HG02623 (cell line): ENCODE results near the gene AFG3L2.
"Not testable (repeated sequence)": the region's sequence is repeated elsewhere in the genome, so short reads cannot be mapped to it uniquely, and the experiment has no call there.

Source experiments
- ATAC-seq: cut with Tn5 transposase; IDR thresholded peaks from one replicate; pipeline ENCODE4 v1.9.1; 2021; ENCODE audit warnings: moderate library complexity; ENCODE audit not compliant: unreplicated experiment

The AFG3L2 gene

DNA sequence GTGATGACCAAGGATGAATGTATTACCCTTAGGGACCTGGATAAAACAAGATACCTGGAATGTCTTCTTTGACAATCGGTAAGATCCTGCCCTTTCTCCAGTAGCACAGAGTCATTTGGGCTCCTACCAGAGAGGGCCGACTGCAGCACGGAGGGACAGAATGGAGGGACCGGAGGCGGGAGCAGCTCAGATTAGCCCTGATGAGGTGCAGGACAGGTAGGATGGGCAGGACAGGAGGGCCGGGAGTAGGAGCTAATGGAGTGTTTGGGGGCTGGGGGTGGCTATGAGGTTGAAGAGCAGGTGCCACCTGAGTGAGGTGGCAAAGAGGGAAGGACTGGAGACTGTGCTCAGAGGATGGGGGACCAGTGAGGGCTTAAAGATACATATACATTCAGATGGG is 20.8 kb upstream of the AFG3L2 start:
- ATAC-seq = no peak

DNA sequence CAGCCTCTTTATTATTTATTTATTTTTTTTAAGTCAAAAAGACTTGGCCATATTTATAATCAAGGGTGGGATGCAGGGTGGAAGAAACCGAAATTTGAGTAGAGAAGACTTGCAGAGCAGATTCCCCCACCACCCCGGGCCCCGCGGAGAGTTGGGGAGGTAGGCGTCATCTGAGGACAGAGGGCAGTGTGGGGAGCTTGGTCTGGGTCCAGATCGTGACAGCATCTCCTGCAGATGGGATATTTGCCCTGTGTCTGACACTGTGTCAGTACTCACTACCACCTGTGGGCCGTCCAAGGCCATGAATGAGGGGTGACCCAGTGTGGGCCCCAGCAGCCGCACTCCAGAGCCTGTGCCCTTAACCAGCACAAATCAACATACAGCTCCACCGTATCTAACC is 20.2 kb upstream of the AFG3L2 start:
- no peak for ATAC-seq

DNA sequence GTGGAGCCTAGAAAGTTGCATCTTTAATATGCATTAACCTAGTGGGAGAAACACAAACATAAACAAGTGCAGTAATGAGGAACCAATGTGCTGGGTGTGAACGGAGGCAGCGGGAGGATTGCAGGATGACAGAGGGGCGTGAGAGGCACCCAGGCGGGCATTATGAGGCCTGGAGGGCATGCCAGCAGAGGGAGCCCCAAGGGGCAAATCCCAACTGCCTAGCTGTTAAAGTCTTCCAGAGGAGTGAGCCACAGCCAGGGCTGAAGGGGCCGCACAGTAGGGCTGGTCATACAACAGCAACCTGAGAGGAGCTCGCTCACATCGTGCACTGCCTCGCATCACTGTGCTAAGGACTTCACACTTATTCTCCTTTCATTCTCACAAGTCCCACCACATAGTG is 17.4 kb upstream of the AFG3L2 start:
- ATAC-seq = no peak

DNA sequence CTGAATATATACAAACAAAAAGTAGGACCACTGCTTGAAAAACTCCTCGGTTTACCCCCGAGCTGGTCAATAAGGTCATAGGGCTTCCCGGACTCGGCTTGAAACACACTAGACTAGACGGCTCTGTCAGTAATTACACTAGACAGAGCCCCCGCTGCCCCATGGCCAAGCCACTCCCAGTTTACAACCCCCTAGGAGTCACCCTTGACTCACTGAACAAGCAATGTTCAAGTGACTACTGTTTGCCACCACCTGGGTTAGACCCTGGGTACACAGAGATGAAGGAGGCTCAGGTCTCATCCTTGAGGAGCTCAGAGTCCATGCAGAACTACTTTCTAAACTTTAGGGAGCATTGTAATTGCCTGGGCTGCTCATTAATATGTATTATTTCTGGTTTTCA is 17.0 kb upstream of the AFG3L2 start:
- no peak for ATAC-seq

DNA sequence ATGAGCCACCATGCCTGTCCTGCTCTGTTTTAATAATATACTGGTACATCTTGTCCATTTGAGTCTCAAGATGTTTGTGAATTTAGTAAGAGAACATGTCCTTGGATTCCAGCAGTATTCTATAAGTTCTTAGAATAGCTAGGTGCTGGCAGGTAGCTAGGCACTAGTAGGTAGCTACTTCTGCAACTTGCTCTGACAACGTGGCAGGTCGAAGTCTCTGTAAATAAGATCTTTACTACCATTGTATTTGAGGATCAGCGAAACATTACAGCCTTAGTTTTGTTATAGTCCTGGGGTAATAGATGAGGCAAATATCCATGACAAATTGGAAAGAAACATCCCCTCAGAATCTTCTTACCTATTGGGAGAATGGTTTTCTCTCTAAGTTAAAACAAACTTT is 16.5 kb upstream of the AFG3L2 start:
- ATAC-seq = no peak

DNA sequence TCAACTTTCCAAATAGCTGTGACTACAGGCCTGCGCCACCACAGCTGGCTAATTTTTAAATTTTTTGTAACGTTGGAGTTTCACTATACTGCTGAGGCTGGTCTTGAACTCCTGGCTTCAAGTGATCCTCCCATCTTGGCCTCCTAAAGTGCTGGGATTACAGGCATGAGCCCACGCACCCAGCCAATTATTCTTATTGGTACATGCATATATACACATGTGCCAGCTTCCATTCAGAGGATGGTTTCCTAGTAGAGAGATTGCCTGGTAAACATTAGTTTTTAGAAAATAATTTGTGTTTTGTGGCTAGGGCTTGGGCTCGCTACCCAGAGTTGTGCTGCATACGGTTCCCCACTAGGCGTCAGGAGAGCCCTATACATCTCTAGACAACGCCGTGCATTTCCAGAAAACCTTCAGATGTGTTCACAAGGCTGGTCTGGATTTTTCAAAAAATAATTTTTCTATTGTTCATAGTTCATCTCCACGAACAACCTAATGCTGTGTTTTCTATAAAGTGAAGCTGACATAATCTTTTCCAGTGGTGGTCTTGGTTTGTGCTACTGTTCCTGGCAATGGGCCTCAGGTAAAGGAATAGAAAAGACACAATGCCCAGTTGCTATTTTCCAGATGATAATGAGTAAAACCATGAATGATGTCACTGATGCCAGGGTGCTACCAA is 14.6 kb upstream of the AFG3L2 start:
- no peak for ATAC-seq

DNA sequence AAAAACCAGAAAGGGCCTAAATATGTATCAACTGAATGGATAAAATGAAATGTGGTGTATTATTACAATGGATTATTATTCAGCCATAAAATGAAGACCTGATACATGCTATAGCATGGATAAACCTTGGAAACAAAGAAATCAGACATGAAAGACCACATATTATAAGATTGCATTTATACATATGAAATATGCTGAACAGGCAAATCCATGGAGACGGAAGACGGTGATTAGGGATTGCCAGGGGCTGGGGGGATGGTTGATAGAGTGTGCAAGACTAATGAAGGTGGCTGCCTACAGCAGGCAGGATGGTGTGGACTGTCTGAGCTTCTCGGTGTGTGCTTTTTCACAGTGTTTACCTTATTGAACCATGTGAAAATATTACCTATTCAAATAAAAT is 11.4 kb upstream of the AFG3L2 start:
- no peak for ATAC-seq

DNA sequence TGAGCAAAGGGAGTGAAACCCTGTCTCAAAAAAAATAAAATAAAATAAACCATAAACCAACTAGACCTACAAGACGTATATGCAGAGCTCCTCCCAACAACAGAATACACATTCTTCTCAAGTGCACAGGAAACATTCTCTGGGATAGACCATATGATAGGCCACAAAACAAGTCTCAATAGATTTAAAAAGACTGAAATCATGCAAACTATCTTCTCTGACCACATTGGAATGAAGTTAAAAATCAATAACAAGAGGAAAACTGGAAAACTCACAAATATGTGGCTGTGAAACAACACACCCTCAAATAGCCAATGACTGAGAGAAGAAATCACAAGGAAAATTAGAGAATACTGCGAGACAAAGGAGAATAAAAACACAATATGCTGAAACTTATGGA is 7.2 kb upstream of the AFG3L2 start:
- no peak for ATAC-seq

DNA sequence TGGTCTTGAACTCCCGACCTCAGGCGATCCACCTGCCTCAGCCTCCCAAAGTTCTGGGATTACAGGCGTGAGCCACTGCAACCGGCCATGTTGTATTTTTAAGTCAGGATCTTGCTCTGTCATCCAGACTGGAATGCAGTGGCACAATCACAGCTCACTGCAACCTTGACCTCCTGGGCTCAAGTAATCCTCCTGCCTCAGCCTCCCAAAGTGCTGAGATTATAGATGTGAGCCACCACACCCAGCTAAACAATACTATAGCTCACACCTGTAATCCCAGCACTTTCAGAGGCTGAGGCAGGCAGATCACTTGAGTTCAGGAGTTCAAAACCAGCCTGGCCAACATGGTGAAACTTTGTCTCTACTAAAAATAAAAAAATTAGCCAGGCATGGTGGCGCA is 6.7 kb upstream of the AFG3L2 start:
- not testable (repeated sequence) for ATAC-seq

DNA sequence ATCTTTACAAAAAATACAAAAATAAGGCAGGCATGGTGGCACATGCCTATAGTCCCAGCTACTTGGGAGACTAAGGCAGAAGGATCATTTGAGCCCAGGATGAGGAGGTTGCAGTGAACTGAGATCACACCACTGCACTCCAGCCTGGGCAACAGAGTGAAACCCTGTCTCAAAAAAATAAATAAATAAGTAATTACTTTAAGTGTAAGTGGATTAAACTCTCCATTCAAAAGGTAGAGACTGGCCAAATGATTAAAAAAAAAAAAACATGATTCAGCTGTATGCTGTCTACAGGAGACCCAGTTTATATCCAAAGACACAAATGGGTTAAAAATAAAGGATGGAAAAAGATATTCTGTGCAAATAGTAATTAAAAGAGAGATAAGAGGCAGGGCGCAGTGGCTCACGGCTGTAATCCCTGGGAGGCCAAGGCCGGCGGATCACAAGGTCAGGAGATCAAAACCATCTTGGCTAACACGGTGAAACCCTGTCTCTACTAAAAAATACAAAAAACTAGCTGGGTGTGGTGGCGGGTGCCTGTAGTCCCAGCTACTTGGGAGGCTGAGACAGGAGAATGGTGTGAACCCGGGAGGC is 5.3 kb upstream of the AFG3L2 start:
- ATAC-seq = not testable (repeated sequence)

DNA sequence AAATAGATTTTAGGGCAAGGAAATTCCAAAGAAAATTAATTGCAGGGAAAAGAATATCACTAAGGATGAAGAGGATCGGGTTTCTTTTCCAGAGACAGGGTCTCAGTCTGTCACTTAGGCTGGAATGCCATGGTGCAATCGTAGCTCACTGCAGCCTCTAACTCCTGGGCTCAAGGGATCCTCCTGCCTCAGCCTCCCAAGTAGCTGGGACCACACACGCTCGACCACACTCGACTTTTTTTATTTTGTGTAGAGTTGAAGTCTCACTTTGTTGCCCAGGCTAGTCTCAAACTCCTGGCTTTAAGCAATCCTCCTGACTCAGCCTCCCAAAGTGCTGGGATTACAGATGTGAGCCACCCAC is 1.2 kb upstream of the AFG3L2 start:
- ATAC-seq = not testable (repeated sequence)

DNA sequence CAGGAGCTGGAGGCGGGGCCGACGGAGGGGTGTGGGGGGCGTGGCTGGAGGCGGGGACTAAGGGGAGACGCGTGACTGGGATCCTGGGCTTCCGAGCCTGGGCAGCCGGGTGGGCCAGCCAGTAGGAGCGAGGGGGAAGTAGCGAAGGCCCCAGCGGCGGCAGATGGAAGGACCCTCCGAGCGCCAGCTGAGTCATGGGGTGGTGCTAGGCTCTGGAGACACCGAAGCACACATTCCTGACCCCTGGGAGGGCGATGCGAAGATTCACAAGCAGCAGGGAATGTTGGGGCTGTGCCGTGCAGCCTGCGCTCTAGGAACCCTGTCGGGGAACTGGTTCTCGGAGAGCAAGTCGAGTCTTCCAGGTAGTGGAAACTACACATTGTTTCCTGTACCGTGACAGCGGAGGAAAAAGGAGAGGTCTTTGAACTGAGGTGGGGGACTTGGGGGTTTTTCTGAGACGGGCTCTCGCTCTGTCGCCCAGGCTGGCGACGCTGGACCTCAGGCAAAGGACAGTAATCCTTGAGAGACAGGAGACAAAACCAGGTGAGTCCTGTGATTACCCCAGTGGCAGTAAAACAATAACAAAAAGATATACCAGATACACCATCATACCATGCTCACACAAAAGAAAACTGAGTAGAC is 650 bp upstream of the AFG3L2 start:
- ATAC-seq = peak; percentile 55

DNA sequence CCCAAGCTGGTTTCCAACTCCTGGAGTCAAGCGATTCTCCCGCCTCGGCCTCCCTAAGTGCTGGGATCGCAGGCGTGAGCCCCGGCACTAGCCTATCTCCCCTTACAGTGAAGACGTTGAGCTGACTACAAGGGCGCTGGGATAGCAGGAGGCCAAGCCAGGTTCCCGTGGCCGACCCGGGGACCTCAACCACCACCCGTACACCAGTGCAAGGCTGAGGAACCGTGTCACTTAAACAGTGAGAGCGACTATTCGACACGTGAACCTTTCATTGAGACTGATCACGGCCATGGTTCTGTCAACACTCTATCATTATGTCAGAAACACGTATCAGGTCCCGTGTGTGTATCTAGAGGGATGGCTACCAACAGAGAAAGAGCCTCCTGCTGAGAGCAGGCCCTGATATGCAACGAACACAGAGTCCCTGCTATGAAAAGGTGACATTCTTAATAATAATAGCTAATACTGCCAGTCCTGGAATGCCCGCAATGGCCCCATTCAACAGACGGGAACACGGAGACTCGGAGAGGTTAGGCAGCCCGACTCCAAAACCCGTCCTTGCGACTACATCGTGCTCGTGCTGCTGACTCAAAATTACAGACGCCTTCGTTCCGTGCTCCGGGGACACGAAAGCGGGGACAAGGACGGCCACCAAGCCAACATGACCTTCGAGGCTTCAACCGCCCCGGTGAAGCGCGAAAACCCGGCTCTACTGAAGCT is 833 bp downstream of the AFG3L2 start:
- no peak for ATAC-seq

DNA sequence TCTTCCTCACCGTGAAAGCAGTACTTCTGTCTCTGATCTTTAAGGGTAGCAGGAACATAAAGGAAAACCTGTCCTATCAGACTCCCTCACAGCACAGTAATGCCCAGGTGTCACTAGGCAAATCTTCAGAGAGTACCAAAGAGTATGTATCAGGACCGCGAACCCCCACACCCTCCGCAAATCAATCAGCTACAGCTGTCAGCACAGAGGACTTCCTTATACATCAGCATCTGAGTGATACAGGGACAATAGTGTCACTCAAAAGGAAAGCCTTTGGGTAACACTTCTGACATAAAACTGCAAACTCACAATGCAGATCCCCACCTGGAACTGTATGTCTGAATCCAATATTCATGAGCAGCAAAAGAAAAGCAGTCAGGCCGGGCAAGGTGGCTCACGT is 2.6 kb downstream of the AFG3L2 start:
- ATAC-seq = no peak

DNA sequence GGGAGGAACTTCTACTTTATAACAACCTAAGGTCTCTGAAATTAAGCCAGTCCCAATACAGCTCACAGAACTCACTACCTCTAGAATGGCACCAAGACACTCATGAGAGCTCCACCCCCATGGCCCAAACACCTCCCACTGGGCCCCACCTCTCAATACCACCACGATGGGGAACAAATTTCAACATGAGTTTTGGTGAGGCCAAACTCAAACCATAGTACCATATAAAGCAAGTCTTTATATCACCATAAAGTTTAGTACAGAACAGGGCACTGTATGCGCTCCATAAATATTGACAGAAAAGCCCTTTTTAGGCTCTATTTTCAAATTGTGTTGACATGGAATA is 3.3 kb downstream of the AFG3L2 start:
- ATAC-seq = no peak

DNA sequence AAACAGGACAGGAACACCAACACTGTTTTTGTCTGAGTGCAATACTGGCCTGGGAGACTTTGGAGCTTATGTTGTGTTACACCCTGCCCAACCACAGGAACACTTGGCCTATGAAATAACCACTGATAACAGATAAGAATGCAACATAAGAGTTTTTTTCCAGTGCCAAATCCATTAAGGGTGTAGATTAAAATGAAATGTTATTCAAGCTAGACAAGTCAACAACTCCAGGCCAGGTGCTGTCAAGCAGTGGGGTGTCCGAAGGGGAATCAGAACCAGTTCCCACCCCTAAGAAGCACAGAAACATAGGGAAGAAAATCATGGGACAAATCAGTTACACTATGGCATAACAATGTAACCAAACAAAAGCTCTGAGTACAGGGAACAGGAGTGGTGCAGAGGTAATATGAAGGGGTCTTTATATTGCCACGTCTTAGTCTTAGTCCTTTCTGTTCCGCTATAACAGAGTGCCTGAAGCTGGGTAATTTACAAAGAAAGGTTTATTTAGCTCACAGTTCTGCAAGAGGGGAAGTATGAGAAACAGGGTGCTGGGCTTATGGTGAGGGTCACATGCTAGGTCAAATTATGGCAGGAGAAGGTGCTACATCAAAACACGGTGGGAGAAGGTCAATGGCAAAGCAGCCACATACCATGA is 3.8 kb downstream of the AFG3L2 start:
- ATAC-seq = no peak

DNA sequence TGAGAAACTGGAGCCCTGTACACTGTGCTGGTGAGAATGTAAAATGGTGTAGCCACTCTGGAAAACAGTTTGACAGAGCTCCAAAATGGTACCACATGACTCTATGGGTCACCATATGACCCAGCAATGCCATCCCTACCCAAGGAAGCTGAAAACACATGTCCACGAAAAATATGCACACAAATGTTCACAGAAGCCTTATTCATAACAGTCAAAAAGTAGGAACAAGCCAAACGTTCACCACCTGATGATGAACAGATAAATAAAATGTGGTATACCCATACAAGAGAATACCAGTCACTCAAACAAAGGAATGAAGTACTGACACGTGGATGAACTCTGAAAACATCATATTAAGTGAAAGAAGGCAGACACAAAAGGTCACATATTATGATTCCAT is 4.6 kb downstream of the AFG3L2 start:
- ATAC-seq = no peak

DNA sequence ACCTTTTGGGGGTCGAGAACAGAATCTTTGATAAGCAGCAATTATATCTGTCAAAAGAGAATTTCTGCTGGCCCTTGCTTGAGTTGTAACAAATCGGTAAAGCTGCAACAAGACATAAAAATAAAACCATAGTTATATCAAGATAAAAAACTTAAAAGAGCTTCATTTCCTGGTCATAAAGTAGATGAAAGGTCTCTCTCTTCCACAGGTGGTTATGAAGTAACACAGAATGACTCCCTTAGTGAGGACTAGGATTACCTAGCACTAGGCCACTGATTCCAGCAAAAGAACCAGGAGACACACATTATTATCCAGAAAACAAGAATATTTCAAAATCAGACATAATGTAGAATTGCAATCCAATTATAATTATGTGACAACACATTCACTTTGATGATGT is 5.4 kb downstream of the AFG3L2 start:
- no peak for ATAC-seq

DNA sequence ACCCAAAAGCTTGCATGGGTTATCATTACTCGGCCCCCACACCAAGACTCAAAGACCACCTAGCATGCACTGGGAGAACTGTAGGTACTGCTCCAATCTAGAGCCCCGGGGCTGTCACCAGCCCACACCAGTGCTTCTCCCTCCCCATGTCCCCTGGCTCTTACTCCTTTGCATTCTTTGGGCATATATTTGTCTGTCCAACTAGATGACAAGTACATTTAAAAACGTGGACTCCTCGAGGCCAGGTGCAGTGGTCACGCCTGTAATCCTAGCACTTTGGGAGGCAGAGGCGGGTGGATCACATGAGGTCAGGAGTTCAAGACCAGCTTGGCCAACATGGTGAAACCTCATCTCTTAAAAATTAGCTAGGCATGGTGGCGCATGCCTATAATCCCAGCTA is 7.8 kb downstream of the AFG3L2 start:
- no peak for ATAC-seq

DNA sequence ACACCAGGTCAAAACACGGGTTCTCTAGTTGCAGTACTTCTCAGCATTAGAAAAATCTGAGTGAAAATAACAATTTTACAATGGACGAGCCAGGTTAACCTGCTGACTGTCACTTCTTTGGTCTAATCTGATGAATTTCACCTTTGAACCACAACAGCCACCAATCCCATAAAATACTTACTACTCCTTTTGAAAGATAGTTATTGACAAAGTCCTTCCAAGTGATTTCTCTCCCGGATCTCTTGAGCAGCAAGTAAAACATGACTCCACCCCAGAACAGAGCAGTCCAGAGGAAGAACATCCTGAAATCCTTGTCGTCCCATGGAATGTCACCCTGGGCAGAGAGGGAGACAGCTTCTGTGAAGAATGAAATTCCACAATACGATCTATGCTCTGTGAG is 10.2 kb downstream of the AFG3L2 start:
- no peak for ATAC-seq

DNA sequence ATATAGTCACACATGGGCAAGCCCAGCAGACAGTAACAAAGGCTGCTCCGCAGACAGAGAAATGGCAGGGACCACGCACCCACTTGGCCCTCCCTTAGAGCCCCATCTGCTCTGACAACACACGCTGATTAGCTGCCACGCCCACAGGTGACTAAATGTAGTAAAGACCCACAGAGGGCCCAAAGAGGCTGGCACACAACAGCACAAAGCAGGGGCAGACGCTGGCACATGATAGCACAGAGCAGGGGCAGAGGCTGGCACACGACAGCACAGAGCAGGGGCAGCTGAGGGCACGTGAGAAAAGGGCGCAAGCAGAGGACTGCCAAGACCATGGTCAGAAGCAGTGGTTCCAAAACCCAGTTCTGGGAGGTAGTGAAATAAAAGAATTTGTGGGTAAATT is 10.6 kb downstream of the AFG3L2 start:
- ATAC-seq = no peak
